H9 (cell line): Measurements from ENCODE around the gene MAPK8. TPM values are rescaled to one million over a fixed set of nuclear protein-coding genes. Genes with fewer than 3 reads are reported as not detected.

Experiments used
- DNase-seq: peaks from one replicate; pipeline ENCODE4 v3.0.0-alpha.2; 2017
- H2AFZ ChIP-seq: one replicate; pipeline ENCODE4 v1.6.1; 2013; ENCODE audit warnings: mild to moderate bottlenecking, low read length, control low read depth, moderate library complexity
- H2AK5ac ChIP-seq: 2 replicates; pipeline ENCODE4 v1.6.1; 2013; ENCODE audit warnings: low read length, control low read depth, mixed read lengths; ENCODE audit not compliant: insufficient read length
- H2BK120ac ChIP-seq: one replicate; pipeline ENCODE4 v1.6.1; 2013; ENCODE audit warnings: low read depth, mild to moderate bottlenecking, low read length, control low read depth, inconsistent platforms; ENCODE audit not compliant: poor library complexity, severe bottlenecking
- H2BK12ac ChIP-seq: 2 replicates; pipeline ENCODE4 v1.6.1; 2013; ENCODE audit warnings: low read length, control low read depth, mixed read lengths, low read depth; ENCODE audit not compliant: insufficient read length
- H2BK15ac ChIP-seq: 2 replicates; pipeline ENCODE4 v1.6.1; 2013; ENCODE audit warnings: low read depth, low read length, control low read depth
- H2BK20ac ChIP-seq: one replicate; pipeline ENCODE4 v1.6.1; 2013; ENCODE audit warnings: low read depth, mild to moderate bottlenecking, low read length, control low read depth, inconsistent platforms; ENCODE audit not compliant: poor library complexity, severe bottlenecking
- H2BK5ac ChIP-seq: 2 replicates; pipeline ENCODE4 v1.6.1; 2013; ENCODE audit warnings: low read length, control low read depth, mixed read lengths; ENCODE audit not compliant: insufficient read length
- H3K14ac ChIP-seq: 2 replicates; pipeline ENCODE4 v1.6.1; 2013; ENCODE audit warnings: low read length, control low read depth; ENCODE audit not compliant: insufficient read depth
- H3K18ac ChIP-seq: 2 replicates; pipeline ENCODE4 v1.6.1; 2013; ENCODE audit warnings: low read depth, mild to moderate bottlenecking, mixed read lengths, low read length, control low read depth; ENCODE audit not compliant: insufficient read length
- H3K23ac ChIP-seq: 2 replicates; pipeline ENCODE4 v1.6.1; 2013; ENCODE audit warnings: low read length, control low read depth, mixed read lengths, low read depth; ENCODE audit not compliant: insufficient read length
- H3K23me2 ChIP-seq: 2 replicates; pipeline ENCODE4 v1.6.1; 2013; ENCODE audit warnings: low read depth, mild to moderate bottlenecking, mixed read lengths, low read length, control low read depth; ENCODE audit not compliant: insufficient read length, poor library complexity, severe bottlenecking
- H3K27ac ChIP-seq: 2 replicates; pipeline ENCODE4 v1.5.1; 2013; ENCODE audit warnings: low read length, control low read depth, mixed read lengths, low read depth; ENCODE audit not compliant: insufficient read length
- H3K27me3 ChIP-seq: 2 replicates; pipeline ENCODE4 v1.6.1; 2013; ENCODE audit warnings: low read length, control low read depth, inconsistent platforms; ENCODE audit not compliant: insufficient read depth
- H3K4ac ChIP-seq: 2 replicates; pipeline ENCODE4 v1.6.1; 2013; ENCODE audit warnings: low read depth, mild to moderate bottlenecking, control low read depth, inconsistent platforms, low read length, moderate library complexity
- H3K4me1 ChIP-seq: 2 replicates; pipeline ENCODE4 v1.6.1; 2013; ENCODE audit warnings: low read length, control low read depth, inconsistent platforms; ENCODE audit not compliant: insufficient read depth
- H3K4me2 ChIP-seq: 2 replicates; pipeline ENCODE4 v1.6.1; 2013; ENCODE audit warnings: low read length, control low read depth, mixed read lengths; ENCODE audit not compliant: insufficient read length, insufficient read depth
- H3K56ac ChIP-seq: 2 replicates; pipeline ENCODE4 v1.6.1; 2013; ENCODE audit warnings: low read depth, mild to moderate bottlenecking, mixed read lengths, low read length, control low read depth; ENCODE audit not compliant: insufficient read length
- H3K79me1 ChIP-seq: 2 replicates; pipeline ENCODE4 v1.6.1; 2013; ENCODE audit warnings: low read depth, mild to moderate bottlenecking, moderate library complexity, low read length, control low read depth, inconsistent platforms; ENCODE audit not compliant: insufficient read depth, poor library complexity, severe bottlenecking
- H3K79me2 ChIP-seq: 2 replicates; pipeline ENCODE4 v1.6.1; 2013; ENCODE audit warnings: low read length, control low read depth, inconsistent platforms; ENCODE audit not compliant: insufficient read depth
- H3K9ac ChIP-seq: 2 replicates; pipeline ENCODE4 v1.6.1; 2013; ENCODE audit warnings: low read length, control low read depth, mixed read lengths; ENCODE audit not compliant: insufficient read length; ENCODE audit errors: extremely low read depth
- H3K9me3 ChIP-seq: one replicate; pipeline ENCODE4 v1.6.1; 2013; ENCODE audit warnings: low read depth, low read length, inconsistent platforms; ENCODE audit not compliant: control insufficient read depth
- H3T11ph ChIP-seq: one replicate; pipeline ENCODE4 v1.6.1; 2013; ENCODE audit warnings: mild to moderate bottlenecking, low read length, control low read depth, inconsistent platforms
- H4K20me1 ChIP-seq: one replicate; pipeline ENCODE4 v1.6.1; 2013; ENCODE audit not compliant: control insufficient read depth, insufficient read length, insufficient read depth
- H4K5ac ChIP-seq: 2 replicates; pipeline ENCODE4 v1.6.1; 2013; ENCODE audit warnings: low read depth, mild to moderate bottlenecking, mixed read lengths, low read length, control low read depth; ENCODE audit not compliant: insufficient read length
- H4K8ac ChIP-seq: replicated peaks from 2 replicates; pipeline ENCODE4 v1.6.1; 2013; ENCODE audit warnings: low read length, control low read depth, mixed read lengths, low read depth; ENCODE audit not compliant: insufficient read length
- H4K91ac ChIP-seq: 2 replicates; pipeline ENCODE4 v1.6.1; 2013; ENCODE audit warnings: low read depth, mild to moderate bottlenecking, moderate library complexity, mixed read lengths, low read length, control low read depth; ENCODE audit not compliant: insufficient read length
- H3K27ac Mint-ChIP-seq, 3 experiments: 2 replicates in 2 of 3; 3 replicates in 1 of 3; pipeline ENCODE4 v1.8.0; 2020 to 2021; ENCODE audit warnings: mixed read lengths in 3 of 3, mild to moderate bottlenecking in 1 of 3, moderate library complexity in 1 of 3
- H3K27me3 Mint-ChIP-seq: 2 replicates; pipeline ENCODE4 v1.8.0; 2021; ENCODE audit warnings: low read depth, mild to moderate bottlenecking, moderate library complexity, mixed read lengths
- H3K36me3 Mint-ChIP-seq, 3 experiments: 2 replicates in 2 of 3; 3 replicates in 1 of 3; pipeline ENCODE4 v1.8.0; 2020 to 2021; ENCODE audit warnings: low read depth in 3 of 3, mixed read lengths in 3 of 3; ENCODE audit not compliant: insufficient read depth in 1 of 3
- H3K4me1 Mint-ChIP-seq, 2 experiments: 2 replicates each; pipeline ENCODE4 v1.8.0; 2020; ENCODE audit warnings: mixed read lengths in 2 of 2
- H3K4me3 Mint-ChIP-seq, 2 experiments: 2 replicates in 1 of 2; 3 replicates in 1 of 2; pipeline ENCODE4 v1.8.0; 2020 to 2021; ENCODE audit warnings: mild to moderate bottlenecking in 2 of 2, mixed read lengths in 2 of 2, moderate library complexity in 1 of 2
- H3K9me3 Mint-ChIP-seq, 2 experiments: 2 replicates in 1 of 2; 3 replicates in 1 of 2; pipeline ENCODE4 v1.8.0; 2020; ENCODE audit warnings: mild to moderate bottlenecking in 2 of 2, mixed read lengths in 2 of 2, moderate library complexity in 1 of 2
- CTCF ChIP-seq: fragments of 200-600 bp; sonication (generic); conservative IDR thresholded peaks from 3 replicates; pipeline ENCODE4 v1.8.0; 2021; ENCODE audit warnings: antibody characterized with exemption, mild to moderate bottlenecking
- WGBS: extraction: QIAGEN DNeasy Blood & Tissue Kit; methylation state at CpG from one replicate; pipeline ENCODE4 v1.1.7; 2013; ENCODE audit warnings: missing lambda C conversion rate, low lambda C conversion rate, mixed read lengths; ENCODE audit not compliant: insufficient read length; ENCODE audit errors: extremely low coverage; 5-methylcytosine and 5-hydroxymethylcytosine counted together
- total RNA-seq: library from RNA; stranded (reverse); gene quantifications from 2 replicates; pipeline ENCODE4 v1.2.1, GENCODE V29; 2021

Gene MAPK8
- total RNA-seq, 1 experiment from 2014 or later: 52.0 TPM

- Mint-ChIP-seq H3K27me3 (peaks cover 2% of the 10 kb centered on the region), H3K4me1 (peaks cover 12 to 13% of the 10 kb centered on the region in 2 experiments), H3K27ac (no peak overlapping the region), H3K36me3 (no peaks in the 10 kb centered on the region; a peak in 1 of 7 replicates), H3K4me3 (no peak overlapping the region), H3K9me3 (peaks cover 0 to 2% of the 10 kb centered on the region in 2 experiments; a peak in 1 of 5 replicates)
- H4K20me1 ChIP-seq: no peaks in the 10 kb centered on the region
- H2AK5ac ChIP-seq: no peak overlapping the region
- no peak overlapping the region for H2AFZ ChIP-seq
- H3K27me3 ChIP-seq: no peaks in the 10 kb centered on the region
- no peak overlapping the region for H3K27ac ChIP-seq
- no peak overlapping the region for H2BK20ac ChIP-seq
- no peak for DNase-seq
- H2BK5ac ChIP-seq: no peak overlapping the region
- H3K79me2 ChIP-seq: no peaks in the 10 kb centered on the region
- H2BK12ac ChIP-seq: no peak overlapping the region
- WGBS: no CpG with 5 or more reads among the region's 3 CpGs
- H3K56ac ChIP-seq: no peak overlapping the region
- H3K79me1 ChIP-seq: no peaks in the 10 kb centered on the region
- H2BK15ac ChIP-seq: no peak overlapping the region
- no peak overlapping the region for H4K5ac ChIP-seq
- H3K23ac ChIP-seq: no peak overlapping the region
- no peak overlapping the region for H3K9ac ChIP-seq
- H4K8ac ChIP-seq: no peak overlapping the region
- H4K91ac ChIP-seq: no peak overlapping the region
- no peaks in the 10 kb centered on the region for H3K4me1 ChIP-seq
- H3K14ac ChIP-seq: no peak overlapping the region
- no peak overlapping the region for H3K4ac ChIP-seq
- H3K23me2 ChIP-seq: no peaks in the 10 kb centered on the region
- no peaks in the 10 kb centered on the region for H3K9me3 ChIP-seq
- H3K18ac ChIP-seq: no peak overlapping the region
- no peak overlapping the region for H3K4me2 ChIP-seq
- TF ChIP-seq CTCF: no peak
- H2BK120ac ChIP-seq: no peak overlapping the region
- no peak overlapping the region for H3T11ph ChIP-seq
Observed at GRCh38 chr10:48292616-48293015, 13.9 kb upstream of the MAPK8 start.
